Tibial nerve (tissue), 4 donors: ENCODE data around the gene TBC1D4.

Experiments used
- EP300 ChIP-seq, 2 donors: sonication (generic); formaldehyde crosslinking; IDR thresholded peaks; one replicate each; pipeline ENCODE4 v1.6.1; 2017; ENCODE audit warnings: antibody characterized with exemption in 2 of 2, mild to moderate bottlenecking in 1 of 2
- POLR2A ChIP-seq, 2 donors: fragments of 450-650 bp; IDR thresholded peaks; one replicate each; pipeline ENCODE4 v1.6.1; 2017; ENCODE audit warnings: antibody characterized with exemption in 2 of 2, mild to moderate bottlenecking in 2 of 2, moderate library complexity in 2 of 2
- TF ChIP-seq, protein P1 (sequence below), 5 experiments: fragments of 200-600 bp in 3 of 5; fragments of 450-650 bp in 2 of 5; sonication (generic) in 3 of 5; IDR thresholded peaks; one replicate each; pipeline ENCODE4 v1.5.1; 2016 to 2019; ENCODE audit warnings: antibody characterized with exemption in 5 of 5, mild to moderate bottlenecking in 3 of 5, moderate library complexity in 2 of 5

DNA sequence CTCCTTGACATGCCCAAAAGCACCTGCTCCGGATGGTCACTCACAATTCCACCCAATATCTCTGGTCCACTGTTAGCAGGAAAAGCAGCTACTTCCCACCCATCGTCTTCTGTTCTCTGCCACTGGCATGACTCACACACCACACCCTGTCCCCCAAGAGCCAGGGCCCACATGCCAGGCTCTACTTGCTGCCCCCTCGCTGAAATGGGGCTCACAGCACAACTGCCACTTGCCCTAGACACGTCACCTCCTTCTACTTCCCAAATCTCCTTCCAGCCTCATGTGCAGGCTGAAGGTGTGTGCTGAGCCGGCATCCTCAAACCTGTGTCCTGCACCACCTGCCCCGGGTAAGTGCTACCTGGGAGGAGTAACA, 65.0 kb downstream of the TBC1D4 start:
- no peak for TF ChIP-seq POLR2A (IDR thresholded peaks at IDR 0.05)
- TF ChIP-seq, protein P1, sequence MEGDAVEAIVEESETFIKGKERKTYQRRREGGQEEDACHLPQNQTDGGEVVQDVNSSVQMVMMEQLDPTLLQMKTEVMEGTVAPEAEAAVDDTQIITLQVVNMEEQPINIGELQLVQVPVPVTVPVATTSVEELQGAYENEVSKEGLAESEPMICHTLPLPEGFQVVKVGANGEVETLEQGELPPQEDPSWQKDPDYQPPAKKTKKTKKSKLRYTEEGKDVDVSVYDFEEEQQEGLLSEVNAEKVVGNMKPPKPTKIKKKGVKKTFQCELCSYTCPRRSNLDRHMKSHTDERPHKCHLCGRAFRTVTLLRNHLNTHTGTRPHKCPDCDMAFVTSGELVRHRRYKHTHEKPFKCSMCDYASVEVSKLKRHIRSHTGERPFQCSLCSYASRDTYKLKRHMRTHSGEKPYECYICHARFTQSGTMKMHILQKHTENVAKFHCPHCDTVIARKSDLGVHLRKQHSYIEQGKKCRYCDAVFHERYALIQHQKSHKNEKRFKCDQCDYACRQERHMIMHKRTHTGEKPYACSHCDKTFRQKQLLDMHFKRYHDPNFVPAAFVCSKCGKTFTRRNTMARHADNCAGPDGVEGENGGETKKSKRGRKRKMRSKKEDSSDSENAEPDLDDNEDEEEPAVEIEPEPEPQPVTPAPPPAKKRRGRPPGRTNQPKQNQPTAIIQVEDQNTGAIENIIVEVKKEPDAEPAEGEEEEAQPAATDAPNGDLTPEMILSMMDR (IDR thresholded peaks at IDR 0.05), result no peak
- TF ChIP-seq EP300 (IDR thresholded peaks at IDR 0.05), result no peak
